WTC11 (cell line): ENCODE data around the gene PTPRC. TPM values are rescaled to one million over a fixed set of nuclear protein-coding genes. Genes with fewer than 3 reads are reported as not detected.

Source experiments
- ATAC-seq: fragments of 200-7000 bp; cut with Tn5 transposase; 2 replicates; pipeline ENCODE4 v1.10.0; 2021; ENCODE audit warnings: mild to moderate bottlenecking, moderate library complexity
- CTCF ChIA-PET: fragments of 300-600 bp; sonication (Branson Sonifier 250); formaldehyde crosslinking; loops from one replicate; lab custom pipeline; 2021; ENCODE audit warnings: antibody characterized with exemption; lab: Charles Lee
- POLR2A ChIA-PET: fragments of 350-600 bp; sonication (Branson Sonifier 250); formaldehyde crosslinking; loops from one replicate; lab custom pipeline; 2021; ENCODE audit warnings: antibody characterized with exemption; lab: Charles Lee
- DNase-seq: peaks from one replicate; pipeline ENCODE4 v3.0.0; 2021; ENCODE audit warnings: low spot score
- H3K27ac Mint-ChIP-seq: 2 replicates; pipeline ENCODE4 v1.8.0; 2021; ENCODE audit warnings: mixed read lengths
- H3K27me3 Mint-ChIP-seq: 2 replicates; pipeline ENCODE4 v1.8.0; 2021; ENCODE audit warnings: low read depth, mild to moderate bottlenecking, moderate library complexity, mixed read lengths
- H3K36me3 Mint-ChIP-seq: 2 replicates; pipeline ENCODE4 v1.8.0; 2021; ENCODE audit warnings: mixed read lengths
- H3K4me1 Mint-ChIP-seq: 2 replicates; pipeline ENCODE4 v1.8.0; 2022; ENCODE audit warnings: mixed read lengths
- H3K4me3 Mint-ChIP-seq: 2 replicates; pipeline ENCODE4 v1.8.0; 2021; ENCODE audit warnings: mild to moderate bottlenecking, moderate library complexity, mixed read lengths
- H3K9me3 Mint-ChIP-seq: 2 replicates; pipeline ENCODE4 v1.8.0; 2021; ENCODE audit warnings: mixed read lengths
- FOXJ3 ChIP-seq: sonication (generic); formaldehyde crosslinking; IDR thresholded peaks from 2 replicates; pipeline ENCODE4 v1.9.0; 2021; ENCODE audit warnings: missing genetic modification reagents, mild to moderate bottlenecking, borderline replicate concordance
- GTF2I ChIP-seq: fragments of 250-450 bp; sonication (Bioruptor Pico); conservative IDR thresholded peaks from 2 replicates; pipeline ENCODE4 v1.4.0; 2021; ENCODE audit warnings: mild to moderate bottlenecking
- KAT7 ChIP-seq: sonication (generic); formaldehyde crosslinking; IDR thresholded peaks from 2 replicates; pipeline ENCODE4 v1.8.1; 2023; ENCODE audit warnings: missing genetic modification reagents, mild to moderate bottlenecking, borderline replicate concordance
- MYBL2 ChIP-seq: sonication (generic); formaldehyde crosslinking; IDR thresholded peaks from 2 replicates; pipeline ENCODE4 v1.8.1; 2023; ENCODE audit warnings: mild to moderate bottlenecking, moderate library complexity, missing genetic modification reagents
- NFYB ChIP-seq: sonication (generic); formaldehyde crosslinking; conservative IDR thresholded peaks from 2 replicates; pipeline ENCODE4 v1.8.0; 2022; ENCODE audit warnings: low read depth, missing genetic modification reagents
- SP1 ChIP-seq: sonication (generic); formaldehyde crosslinking; conservative IDR thresholded peaks from 2 replicates; pipeline ENCODE4 v1.8.1; 2022; ENCODE audit warnings: missing genetic modification reagents
- TP53 ChIP-seq: sonication (generic); formaldehyde crosslinking; IDR thresholded peaks from 2 replicates; pipeline ENCODE4 v1.8.1; 2023; ENCODE audit warnings: mild to moderate bottlenecking, missing genetic modification reagents
- total RNA-seq: library from RNA; stranded (reverse); gene quantifications from 3 replicates; pipeline ENCODE4 v1.2.3, GENCODE V29; 2021
- TF ChIP-seq, protein P1 (sequence below): sonication (generic); formaldehyde crosslinking; IDR thresholded peaks from 2 replicates; pipeline ENCODE4 v1.8.0; 2022; ENCODE audit warnings: mild to moderate bottlenecking, missing genetic modification reagents
- TF ChIP-seq, protein P2 (sequence below): fragments of 250-450 bp; sonication (Bioruptor Pico); IDR thresholded peaks from 2 replicates; pipeline ENCODE4 v1.9.0; 2021; ENCODE audit warnings: mild to moderate bottlenecking
- TF ChIP-seq, protein P3 (sequence below): fragments of 250-450 bp; sonication (Bioruptor Pico); IDR thresholded peaks from 2 replicates; pipeline ENCODE4 v2.1.2; 2022; ENCODE audit warnings: mild to moderate bottlenecking, moderate library complexity
- TF ChIP-seq, protein P4 (sequence below): fragments of 250-450 bp; sonication (Bioruptor Pico); IDR thresholded peaks from 2 replicates; pipeline ENCODE4 v1.8.0; 2021; ENCODE audit warnings: mild to moderate bottlenecking
- TF ChIP-seq, protein P5 (sequence below): sonication (generic); formaldehyde crosslinking; conservative IDR thresholded peaks from 2 replicates; pipeline ENCODE4 v1.8.1; 2023; ENCODE audit warnings: mild to moderate bottlenecking, low read depth, missing genetic modification reagents, moderate library complexity
- TF ChIP-seq, protein P6 (sequence below): sonication (generic); formaldehyde crosslinking; IDR thresholded peaks from 2 replicates; pipeline ENCODE4 v1.8.0; 2023; ENCODE audit warnings: missing genetic modification reagents, mild to moderate bottlenecking, borderline replicate concordance
- TF ChIP-seq, protein P7 (sequence below): sonication (generic); formaldehyde crosslinking; IDR thresholded peaks from 2 replicates; pipeline ENCODE4 v1.8.0; 2023; ENCODE audit warnings: missing genetic modification reagents

The PTPRC gene
- total RNA-seq, 1 experiment from 2014 or later, result 1.4 TPM

DNA sequence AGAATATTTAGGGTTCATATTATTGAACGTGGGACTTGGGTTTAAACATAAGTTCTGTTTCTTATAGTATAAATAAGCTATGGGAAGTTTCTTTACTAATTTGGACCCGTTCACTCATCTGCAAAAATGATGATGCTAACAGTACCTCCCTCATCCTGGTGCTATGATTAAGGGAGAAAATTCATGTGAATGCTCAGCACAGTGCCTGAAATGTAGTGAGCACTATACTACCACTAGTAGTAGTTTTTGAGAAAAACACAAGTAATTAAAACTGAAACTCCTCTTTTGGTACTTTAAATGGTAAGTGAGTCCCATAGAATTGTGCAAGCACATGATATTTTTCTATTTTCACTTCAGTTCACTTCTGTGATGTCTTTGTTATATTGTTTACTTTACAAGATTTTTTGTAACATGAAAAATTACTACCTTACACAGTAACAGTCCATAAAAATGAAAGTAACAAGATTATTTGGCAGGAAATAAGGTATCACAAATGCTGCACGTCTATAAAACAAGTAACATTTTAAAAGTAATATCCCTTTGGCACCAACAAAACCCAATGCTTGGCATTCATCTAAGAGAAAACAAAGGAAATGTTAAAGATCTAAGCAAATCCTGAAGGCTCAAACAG lies 11.3 kb upstream of the PTPRC start:
- ATAC-seq (no peak), DNase-seq (no peak)
- Mint-ChIP-seq H3K4me1 (peaks cover 2% of the 10 kb centered on the region), H3K27me3 (no peaks in the 10 kb centered on the region), H3K27ac (no peak overlapping the region), H3K36me3 (no peaks in the 10 kb centered on the region), H3K9me3 (no peaks in the 10 kb centered on the region), H3K4me3 (no peak overlapping the region)
- CTCF ChIA-PET, result no interaction called here
- POLR2A ChIA-PET, result no interaction called here
- TF ChIP-seq, protein P1, sequence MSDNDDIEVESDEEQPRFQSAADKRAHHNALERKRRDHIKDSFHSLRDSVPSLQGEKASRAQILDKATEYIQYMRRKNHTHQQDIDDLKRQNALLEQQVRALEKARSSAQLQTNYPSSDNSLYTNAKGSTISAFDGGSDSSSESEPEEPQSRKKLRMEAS, result no peak

DNA sequence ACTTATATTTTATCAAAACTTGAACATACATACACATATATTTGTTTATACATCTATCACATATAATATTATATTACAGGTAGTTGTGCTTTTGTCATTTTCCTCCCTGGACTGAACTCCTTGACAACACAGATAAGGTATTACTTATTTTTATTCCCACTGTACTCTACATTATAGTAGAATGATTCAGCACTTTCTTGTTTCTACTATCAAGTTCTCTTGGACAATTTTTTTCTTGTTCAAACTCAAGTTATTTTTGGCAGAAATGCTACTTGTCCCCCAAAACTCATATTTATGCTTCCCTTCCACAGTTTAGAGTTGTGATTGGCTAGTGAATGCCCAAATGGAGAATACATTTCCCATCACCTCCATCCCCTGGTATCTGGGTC lies 10.8 kb upstream of the PTPRC start:
- no peak overlapping the region for H3K4me3 Mint-ChIP-seq
- ChIA-PET CTCF (no interaction called here), POLR2A (no interaction called here)
- H3K9me3 Mint-ChIP-seq, result peaks cover 1% of the 10 kb centered on the region
- H3K36me3 Mint-ChIP-seq, result no peaks in the 10 kb centered on the region
- TF ChIP-seq GTF2I (CRISPR knock-in tag) (no peak), SP1 (CRISPR knock-in tag) (no peak), KAT7 (CRISPR knock-in tag) (no peak)
- H3K27me3 Mint-ChIP-seq, result no peaks in the 10 kb centered on the region
- no peak overlapping the region for H3K27ac Mint-ChIP-seq
- H3K4me1 Mint-ChIP-seq, result no peaks in the 10 kb centered on the region
- DNase-seq (no peak), ATAC-seq (no peak)

DNA sequence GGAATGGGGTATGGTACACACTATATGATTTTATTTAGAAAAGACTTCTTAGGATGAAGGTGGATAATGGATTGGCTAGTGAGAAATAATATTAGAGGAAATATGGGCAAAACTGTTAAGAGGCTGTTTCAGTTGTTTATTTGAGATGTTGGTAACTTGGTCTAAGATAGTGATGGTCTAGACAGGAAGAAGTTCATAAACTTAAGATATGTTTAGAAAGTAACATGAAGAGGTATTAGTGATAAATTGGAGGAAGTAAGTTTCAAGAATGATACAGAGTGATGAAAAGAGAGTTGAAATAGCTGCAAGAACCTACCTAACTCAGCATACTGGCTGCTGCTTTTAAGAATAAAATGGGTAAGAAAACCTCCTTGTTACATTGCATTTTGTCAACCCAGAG lies 9.2 kb upstream of the PTPRC start:
- Mint-ChIP-seq H3K9me3 (peaks cover 15% of the 10 kb centered on the region), H3K36me3 (no peaks in the 10 kb centered on the region), H3K4me3 (no peak overlapping the region), H3K4me1 (no peaks in the 10 kb centered on the region), H3K27me3 (no peaks in the 10 kb centered on the region), H3K27ac (no peak overlapping the region)
- no peak for ATAC-seq
- ChIA-PET POLR2A (no interaction called here), CTCF (no interaction called here)
- no peak for DNase-seq
- TF ChIP-seq, protein P2, sequence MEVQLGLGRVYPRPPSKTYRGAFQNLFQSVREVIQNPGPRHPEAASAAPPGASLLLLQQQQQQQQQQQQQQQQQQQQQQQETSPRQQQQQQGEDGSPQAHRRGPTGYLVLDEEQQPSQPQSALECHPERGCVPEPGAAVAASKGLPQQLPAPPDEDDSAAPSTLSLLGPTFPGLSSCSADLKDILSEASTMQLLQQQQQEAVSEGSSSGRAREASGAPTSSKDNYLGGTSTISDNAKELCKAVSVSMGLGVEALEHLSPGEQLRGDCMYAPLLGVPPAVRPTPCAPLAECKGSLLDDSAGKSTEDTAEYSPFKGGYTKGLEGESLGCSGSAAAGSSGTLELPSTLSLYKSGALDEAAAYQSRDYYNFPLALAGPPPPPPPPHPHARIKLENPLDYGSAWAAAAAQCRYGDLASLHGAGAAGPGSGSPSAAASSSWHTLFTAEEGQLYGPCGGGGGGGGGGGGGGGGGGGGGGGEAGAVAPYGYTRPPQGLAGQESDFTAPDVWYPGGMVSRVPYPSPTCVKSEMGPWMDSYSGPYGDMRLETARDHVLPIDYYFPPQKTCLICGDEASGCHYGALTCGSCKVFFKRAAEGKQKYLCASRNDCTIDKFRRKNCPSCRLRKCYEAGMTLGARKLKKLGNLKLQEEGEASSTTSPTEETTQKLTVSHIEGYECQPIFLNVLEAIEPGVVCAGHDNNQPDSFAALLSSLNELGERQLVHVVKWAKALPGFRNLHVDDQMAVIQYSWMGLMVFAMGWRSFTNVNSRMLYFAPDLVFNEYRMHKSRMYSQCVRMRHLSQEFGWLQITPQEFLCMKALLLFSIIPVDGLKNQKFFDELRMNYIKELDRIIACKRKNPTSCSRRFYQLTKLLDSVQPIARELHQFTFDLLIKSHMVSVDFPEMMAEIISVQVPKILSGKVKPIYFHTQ (CRISPR knock-in tag), result no peak
- TF ChIP-seq, protein P3, sequence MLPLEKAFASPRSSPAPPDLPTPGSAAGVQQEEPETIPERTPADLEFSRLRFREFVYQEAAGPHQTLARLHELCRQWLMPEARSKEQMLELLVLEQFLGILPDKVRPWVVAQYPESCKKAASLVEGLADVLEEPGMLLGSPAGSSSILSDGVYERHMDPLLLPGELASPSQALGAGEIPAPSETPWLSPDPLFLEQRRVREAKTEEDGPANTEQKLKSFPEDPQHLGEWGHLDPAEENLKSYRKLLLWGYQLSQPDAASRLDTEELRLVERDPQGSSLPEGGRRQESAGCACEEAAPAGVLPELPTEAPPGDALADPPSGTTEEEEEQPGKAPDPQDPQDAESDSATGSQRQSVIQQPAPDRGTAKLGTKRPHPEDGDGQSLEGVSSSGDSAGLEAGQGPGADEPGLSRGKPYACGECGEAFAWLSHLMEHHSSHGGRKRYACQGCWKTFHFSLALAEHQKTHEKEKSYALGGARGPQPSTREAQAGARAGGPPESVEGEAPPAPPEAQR, result no peak
- TF ChIP-seq GTF2I (CRISPR knock-in tag) (no peak), TP53 (no peak), FOXJ3 (CRISPR knock-in tag) (no peak), SP1 (CRISPR knock-in tag) (no peak), NFYB (CRISPR knock-in tag) (no peak), MYBL2 (CRISPR knock-in tag) (no peak)
- TF ChIP-seq, protein P4, sequence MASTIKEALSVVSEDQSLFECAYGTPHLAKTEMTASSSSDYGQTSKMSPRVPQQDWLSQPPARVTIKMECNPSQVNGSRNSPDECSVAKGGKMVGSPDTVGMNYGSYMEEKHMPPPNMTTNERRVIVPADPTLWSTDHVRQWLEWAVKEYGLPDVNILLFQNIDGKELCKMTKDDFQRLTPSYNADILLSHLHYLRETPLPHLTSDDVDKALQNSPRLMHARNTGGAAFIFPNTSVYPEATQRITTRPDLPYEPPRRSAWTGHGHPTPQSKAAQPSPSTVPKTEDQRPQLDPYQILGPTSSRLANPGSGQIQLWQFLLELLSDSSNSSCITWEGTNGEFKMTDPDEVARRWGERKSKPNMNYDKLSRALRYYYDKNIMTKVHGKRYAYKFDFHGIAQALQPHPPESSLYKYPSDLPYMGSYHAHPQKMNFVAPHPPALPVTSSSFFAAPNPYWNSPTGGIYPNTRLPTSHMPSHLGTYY, result no peak
- TF ChIP-seq, protein P5, sequence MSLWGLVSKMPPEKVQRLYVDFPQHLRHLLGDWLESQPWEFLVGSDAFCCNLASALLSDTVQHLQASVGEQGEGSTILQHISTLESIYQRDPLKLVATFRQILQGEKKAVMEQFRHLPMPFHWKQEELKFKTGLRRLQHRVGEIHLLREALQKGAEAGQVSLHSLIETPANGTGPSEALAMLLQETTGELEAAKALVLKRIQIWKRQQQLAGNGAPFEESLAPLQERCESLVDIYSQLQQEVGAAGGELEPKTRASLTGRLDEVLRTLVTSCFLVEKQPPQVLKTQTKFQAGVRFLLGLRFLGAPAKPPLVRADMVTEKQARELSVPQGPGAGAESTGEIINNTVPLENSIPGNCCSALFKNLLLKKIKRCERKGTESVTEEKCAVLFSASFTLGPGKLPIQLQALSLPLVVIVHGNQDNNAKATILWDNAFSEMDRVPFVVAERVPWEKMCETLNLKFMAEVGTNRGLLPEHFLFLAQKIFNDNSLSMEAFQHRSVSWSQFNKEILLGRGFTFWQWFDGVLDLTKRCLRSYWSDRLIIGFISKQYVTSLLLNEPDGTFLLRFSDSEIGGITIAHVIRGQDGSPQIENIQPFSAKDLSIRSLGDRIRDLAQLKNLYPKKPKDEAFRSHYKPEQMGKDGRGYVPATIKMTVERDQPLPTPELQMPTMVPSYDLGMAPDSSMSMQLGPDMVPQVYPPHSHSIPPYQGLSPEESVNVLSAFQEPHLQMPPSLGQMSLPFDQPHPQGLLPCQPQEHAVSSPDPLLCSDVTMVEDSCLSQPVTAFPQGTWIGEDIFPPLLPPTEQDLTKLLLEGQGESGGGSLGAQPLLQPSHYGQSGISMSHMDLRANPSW (CRISPR knock-in tag), result no peak
- TF ChIP-seq, protein P6, sequence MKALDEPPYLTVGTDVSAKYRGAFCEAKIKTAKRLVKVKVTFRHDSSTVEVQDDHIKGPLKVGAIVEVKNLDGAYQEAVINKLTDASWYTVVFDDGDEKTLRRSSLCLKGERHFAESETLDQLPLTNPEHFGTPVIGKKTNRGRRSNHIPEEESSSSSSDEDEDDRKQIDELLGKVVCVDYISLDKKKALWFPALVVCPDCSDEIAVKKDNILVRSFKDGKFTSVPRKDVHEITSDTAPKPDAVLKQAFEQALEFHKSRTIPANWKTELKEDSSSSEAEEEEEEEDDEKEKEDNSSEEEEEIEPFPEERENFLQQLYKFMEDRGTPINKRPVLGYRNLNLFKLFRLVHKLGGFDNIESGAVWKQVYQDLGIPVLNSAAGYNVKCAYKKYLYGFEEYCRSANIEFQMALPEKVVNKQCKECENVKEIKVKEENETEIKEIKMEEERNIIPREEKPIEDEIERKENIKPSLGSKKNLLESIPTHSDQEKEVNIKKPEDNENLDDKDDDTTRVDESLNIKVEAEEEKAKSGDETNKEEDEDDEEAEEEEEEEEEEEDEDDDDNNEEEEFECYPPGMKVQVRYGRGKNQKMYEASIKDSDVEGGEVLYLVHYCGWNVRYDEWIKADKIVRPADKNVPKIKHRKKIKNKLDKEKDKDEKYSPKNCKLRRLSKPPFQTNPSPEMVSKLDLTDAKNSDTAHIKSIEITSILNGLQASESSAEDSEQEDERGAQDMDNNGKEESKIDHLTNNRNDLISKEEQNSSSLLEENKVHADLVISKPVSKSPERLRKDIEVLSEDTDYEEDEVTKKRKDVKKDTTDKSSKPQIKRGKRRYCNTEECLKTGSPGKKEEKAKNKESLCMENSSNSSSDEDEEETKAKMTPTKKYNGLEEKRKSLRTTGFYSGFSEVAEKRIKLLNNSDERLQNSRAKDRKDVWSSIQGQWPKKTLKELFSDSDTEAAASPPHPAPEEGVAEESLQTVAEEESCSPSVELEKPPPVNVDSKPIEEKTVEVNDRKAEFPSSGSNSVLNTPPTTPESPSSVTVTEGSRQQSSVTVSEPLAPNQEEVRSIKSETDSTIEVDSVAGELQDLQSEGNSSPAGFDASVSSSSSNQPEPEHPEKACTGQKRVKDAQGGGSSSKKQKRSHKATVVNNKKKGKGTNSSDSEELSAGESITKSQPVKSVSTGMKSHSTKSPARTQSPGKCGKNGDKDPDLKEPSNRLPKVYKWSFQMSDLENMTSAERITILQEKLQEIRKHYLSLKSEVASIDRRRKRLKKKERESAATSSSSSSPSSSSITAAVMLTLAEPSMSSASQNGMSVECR (CRISPR knock-in tag), result no peak
- TF ChIP-seq, protein P7, sequence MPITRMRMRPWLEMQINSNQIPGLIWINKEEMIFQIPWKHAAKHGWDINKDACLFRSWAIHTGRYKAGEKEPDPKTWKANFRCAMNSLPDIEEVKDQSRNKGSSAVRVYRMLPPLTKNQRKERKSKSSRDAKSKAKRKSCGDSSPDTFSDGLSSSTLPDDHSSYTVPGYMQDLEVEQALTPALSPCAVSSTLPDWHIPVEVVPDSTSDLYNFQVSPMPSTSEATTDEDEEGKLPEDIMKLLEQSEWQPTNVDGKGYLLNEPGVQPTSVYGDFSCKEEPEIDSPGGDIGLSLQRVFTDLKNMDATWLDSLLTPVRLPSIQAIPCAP (CRISPR knock-in tag), result no peak
